ENCODE measurements around the gene ACER2.

The ACER2 gene

DNA sequence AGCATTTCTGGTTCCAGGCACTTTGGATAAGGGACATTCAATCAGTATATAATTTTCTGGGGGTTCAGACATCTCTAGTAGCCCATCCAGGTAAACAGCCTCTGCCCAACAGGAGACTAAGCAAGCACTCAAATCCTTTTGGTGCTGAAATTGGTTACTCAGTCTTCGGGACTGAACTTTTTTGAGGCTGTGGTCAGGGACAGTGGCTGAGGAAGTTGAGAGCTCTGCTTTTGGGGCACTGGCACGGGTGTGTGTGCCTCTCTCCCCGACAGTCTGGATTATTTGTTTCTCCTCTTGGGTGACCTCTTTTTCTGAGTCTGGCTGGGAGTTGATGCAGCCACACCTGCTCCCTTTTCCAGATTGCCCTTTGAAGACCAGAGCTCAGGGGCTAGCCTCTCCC lies 47.6 kb downstream of the ACER2 start:
- DNase-seq (ENCODE audit: low spot score) = no peak

DNA sequence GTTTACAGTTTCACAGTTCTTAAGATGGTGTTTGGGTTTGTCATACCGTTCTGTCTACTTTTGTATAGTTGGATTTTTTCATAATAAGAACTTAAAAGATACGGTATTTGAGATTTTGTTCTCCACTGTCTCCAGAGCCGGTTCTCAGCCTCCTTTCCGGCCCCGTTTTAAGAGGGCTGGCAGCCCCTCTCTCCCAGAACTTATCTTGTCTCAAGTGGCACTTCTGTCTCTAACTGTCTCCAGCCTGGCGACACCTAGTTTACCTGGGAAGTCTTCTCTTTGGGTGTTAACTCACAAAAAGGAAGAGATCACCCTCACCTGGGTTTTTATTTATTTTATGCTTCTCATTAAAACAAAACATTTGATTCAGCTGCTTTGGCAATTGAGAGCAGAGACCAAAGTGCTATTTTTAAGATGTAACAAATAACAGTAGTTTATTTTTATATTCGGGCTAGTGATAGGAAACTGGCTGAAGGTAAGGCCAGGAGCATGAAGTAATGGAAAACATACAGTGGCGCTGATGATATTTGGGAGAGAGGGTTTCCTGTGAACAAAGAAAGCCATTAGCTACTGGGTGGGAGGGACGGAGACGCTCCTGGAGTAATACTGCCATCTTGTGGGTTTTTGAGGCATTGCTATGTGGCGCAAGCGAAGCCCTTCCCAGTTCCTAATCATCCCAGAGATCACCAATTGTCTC lies 48.3 kb downstream of the ACER2 start:
- peak; percentile 70 for DNase-seq (ENCODE audit: low spot score)

DNA sequence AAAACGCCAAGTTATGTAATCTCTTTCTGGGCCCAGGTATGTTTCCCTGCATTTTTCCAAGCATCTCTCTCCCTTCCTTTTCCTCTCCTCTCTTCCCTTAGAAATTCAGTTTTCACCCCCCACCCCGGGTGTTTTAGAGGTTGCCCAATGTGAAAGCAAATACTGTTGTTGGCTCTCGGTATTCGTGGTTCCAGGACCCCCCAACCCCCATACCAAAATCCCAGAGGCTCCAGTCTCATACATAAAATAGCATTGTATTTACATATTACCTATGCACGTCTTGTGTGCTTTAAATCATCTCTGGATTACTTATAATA lies 48.8 kb downstream of the ACER2 start:
- no peak for DNase-seq (ENCODE audit: low spot score)

DNA sequence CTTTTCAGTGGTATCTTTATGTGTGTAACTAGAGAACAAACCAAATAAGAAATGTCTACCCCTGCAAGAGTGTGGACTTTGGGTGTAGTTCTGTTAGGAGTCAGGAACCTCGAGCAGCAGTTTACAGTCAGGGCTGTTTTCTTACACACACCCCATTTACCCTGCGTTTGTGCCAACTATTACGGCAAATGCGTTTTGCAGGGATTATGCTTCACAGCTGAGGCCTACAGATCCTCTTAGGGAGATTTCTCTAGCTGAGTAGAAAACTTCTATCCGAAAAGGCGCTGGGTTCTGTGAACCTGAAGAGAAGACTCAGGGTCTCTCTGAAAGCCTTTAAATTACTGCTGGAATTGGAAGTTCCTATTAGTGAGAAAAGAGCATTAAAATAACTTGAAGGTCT lies 51.4 kb downstream of the ACER2 start:
- no peak for DNase-seq (ENCODE audit: low spot score)

DNA sequence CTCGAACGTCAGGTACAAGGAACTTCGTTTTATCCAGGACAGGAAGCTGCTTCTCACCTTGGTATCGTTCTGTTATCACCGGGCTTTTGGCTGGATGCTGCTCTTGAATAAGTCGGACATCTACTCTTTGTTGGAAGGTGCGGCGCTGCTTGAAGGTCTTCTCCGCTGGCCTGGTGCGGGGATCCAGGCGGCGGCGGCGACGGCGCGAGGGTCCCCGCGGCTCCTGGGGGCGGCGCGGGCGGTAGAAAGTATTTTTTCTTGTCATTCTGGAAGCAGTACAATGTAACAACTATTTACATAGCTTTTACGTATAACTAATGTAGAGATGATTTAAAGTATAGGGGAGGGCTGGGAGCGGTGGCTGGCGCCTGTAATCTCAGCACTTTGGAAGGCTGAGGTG lies 52.3 kb downstream of the ACER2 start:
- no peak for DNase-seq (ENCODE audit: low spot score)

DNA sequence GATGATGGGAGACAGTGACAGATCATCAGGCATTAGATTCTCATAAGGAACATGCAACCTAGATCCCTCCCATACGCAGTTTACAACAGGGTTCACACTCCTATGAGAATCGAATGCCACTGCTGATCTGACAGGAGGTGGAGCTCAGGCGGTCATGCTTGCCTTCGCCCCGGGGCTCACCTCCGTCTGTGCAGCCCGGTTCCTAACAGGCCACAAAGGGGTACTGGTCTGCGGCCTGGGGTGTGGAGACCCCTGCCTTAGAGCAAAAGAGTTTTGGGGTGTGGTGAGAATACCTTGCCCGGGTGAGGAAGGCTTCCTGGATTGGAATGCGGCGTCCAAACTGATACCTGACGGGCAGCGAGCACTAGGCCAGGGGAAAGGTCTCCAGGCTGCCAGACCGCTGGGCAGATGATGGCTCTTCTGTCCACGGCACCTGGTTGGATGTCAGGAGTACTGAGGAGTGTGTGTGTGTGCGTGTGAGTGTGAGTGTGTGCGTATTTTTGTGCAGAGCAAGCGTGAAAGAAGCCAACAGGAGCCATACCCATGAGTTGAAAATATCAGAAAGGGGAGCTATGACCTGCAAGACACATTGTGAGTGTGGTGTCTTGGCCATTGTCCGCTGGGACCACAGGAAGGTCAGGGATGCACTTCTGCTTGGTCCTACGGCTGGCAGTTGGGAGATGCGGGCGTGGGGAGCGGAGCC lies 55.4 kb downstream of the ACER2 start:
- DNase-seq (ENCODE audit: low spot score) = no peak

DNA sequence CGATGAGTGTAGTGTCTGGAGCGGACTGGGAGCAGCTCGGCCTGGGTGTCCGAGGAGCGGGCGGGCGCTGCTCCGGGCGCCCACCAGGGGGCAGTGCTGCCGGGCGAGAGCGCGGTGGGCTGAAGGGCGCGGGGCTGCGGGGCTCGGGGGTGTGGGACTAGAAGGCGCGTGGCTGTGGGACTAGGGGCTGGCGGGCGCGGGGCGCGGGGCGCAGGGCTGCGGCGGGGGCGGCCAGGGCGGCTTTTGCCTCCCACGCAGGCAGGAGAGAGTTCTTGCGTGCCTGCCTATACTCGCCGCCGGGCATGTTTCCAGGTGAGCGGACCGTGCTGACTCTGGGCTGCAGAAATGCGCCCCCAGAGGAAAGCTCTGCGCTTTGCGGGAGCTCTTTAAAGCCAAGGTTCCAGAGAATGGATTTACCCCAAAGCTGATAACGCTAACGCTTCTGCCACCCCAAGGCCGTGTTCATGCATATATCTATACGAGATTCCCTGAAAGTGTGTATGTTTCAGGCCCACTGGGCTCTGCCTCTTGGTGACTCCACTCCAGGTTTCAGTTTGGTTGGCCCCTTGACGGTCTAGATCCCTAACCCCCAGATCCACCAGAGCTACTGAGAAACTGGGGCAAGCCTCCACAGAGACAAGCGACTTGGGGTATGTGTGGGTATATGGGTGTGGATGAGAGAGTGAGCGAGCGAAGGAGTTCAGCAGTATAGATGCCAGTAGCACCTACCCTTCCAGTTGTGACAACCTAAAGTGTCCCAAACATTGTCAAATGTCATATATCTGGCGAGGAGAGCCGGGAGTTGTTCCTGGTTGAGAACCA lies 56.2 kb downstream of the ACER2 start:
- DNase-seq (ENCODE audit: low spot score) = peak; percentile 49

DNA sequence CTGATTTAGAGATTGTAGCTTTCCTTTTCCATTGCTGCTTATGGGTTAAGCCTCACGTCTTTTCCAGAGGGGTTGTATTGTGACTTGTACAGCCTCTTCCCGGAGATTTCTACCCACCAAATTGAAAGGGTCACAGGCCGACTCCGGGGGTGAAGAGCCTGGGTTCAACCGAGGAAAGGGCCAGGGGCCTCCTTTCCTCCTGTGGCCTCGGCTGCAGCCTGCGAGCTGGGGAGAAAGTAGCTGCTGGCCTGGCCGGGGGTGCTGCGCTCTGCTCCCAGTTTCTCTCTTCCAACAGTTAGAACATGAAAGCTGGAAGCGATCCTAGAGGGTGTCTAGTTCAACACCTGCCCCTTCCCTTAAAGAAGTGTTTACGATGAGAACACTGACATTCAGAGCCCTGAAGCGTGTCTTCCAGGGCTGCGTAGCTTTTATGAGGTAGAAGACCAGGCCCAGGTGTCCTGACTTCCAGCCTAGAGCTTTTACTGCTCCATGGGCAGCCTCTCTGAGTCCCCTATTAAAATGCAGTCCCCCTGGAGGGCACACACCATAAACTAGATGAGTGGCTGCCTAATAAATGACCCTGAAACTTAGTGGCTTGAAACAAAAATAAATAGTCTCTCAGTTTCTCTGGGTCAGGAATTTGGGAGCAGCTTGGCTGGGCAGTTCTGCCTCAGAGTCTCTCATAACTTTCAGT lies 56.9 kb downstream of the ACER2 start:
- DNase-seq (ENCODE audit: low spot score) = no peak

DNA sequence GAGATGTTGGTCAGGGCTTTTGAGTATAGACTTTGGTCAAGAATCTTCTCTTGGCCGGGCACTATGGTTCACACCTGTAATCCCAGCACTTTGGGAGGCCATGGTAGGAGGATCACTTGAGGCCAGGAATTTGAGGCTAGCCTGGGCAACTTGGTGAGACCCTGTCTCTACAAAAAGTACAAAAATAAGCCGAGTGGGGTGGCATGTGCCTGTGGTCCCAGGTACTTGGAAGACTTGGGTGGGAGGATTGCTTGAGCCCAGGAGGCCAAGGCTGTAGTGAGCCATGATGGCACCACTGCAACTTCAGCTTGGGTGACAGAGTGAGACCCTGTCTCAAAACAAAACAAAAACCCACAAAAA lies 57.5 kb downstream of the ACER2 start:
- DNase-seq (ENCODE audit: low spot score) = no peak

DNA sequence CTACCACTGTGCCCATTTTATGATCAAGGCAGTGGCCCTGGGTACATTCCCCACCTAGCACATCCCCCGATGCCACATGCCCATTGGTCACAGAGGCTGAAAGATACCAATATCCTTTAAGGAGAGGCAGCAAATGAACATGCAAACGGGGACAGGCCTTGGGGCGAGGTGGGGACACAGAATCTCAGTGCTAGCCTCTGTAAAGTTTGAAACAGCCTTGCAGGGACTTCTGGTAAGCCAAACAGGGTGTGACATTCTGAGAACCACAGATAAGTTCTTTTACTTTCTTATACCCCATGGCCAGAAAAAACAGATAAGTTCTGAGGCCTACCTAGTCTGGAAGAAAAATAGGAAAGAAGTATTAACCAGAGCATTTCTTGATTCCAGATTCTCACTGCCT lies 60.5 kb downstream of the ACER2 start:
- DNase-seq (ENCODE audit: low spot score) = no peak

DNA sequence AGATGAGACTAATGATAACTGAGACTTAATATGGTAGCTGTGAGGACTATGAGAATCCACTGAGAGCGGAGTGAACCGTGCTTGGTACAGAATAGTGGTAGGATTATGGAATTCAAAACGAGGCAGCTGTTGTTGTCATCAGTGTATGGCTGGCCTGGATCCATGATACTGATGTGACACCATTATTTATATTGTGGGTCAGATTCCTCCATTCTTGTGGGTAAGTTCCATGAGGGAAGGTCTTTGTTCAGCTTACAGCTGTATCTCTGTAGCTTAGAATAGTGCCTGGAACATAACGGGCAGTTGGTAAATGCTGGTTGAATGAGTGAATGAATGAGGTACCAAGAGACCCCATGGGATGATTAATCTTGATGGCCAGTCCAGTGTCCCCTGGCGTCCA lies 61.8 kb downstream of the ACER2 start:
- DNase-seq (ENCODE audit: low spot score) = no peak

DNA sequence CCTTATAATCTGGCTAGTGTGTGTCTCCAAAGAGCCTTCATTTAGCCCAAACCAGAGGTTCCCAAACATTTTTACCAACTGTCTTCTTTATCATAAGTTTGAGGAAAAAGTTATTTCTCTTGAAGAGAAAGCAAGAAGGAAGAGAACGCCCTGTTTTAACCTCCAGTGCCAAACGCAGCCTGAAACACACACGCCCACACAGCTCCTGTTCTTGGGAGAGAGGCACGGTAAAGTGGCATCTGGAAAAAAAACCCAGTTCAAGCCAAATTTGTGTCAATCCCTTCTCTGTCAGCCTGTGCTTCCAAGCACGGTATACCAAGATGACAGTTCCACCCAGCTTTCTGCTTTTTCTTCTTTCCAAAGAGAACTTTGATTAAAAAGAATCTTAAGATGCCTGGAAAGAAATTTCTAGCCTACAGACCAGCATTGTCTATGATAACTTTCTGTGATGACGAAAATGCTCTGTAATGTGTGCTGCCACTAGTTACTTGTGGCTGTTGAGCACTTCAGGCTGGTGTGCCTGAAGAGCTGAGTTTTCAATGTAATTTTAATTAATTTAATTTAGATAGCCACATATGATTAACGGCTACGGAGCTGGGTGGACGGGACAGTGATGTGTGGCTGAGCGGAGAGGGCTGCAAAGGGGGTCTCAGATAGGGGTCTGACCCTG lies 62.3 kb downstream of the ACER2 start:
- DNase-seq (ENCODE audit: low spot score) = no peak

DNA sequence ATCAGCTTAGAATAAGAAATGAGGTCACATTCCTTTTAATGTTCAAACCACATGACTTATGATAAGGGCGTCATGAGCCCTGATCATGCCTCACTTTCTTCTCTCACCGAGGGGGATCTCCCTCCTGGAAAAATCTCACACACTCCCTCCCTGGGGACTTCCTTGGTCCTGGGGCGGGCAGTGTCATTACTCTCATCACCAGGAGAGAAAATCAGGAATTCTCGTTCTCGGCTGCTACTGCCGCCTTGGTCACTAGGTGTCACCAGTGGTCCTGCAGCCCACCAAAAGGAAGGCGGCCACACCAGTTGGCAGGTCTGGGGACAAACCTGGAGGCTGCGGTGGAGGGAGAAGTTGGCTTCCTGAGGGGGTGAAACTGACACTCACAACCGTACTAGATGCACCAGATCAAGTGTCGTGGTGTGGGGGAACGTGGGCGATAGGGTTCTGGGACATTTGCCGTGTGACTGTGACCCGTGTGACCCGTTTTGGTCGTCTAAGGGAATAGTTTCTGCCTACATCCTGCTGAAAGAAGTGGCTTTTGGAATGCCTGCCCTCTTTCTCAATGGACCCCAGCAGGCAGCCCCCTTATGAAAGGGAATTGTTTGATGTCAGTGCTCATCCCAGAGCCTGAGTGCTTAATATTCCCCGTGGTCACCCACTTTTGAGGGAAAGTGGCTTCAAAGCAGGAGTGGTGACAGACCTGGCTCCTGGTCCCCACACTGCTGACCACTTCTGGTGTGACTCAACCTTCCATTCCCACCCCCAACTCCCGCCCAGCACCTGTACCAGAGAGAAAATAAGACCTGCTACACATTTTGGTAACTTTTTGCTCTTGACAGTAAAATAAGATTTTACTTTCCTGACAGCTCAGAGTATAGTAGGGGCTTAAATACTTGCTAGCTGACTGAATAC lies 63.2 kb downstream of the ACER2 start:
- DNase-seq (ENCODE audit: low spot score) = peak; percentile 64

DNA sequence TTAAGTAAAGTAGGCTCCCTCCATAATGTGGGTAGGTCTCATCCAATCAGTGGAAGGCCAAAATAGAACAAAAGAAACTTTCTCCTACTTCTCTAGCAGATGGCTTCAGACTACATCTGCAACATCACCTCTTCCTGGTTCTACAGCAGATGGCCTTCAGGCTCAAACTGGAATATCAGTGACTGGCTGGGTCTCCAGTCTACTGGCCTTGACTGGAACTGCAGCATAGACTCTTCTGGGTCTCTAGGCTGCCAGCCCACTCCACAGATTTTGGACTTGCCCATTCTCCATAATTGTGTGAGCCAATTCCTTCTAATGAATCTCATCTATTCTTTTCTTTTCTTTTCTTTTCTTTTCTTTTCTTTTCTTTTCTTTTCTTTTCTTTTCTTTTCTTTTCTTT lies 64.8 kb downstream of the ACER2 start:
- no peak for DNase-seq (ENCODE audit: low spot score)

DNA sequence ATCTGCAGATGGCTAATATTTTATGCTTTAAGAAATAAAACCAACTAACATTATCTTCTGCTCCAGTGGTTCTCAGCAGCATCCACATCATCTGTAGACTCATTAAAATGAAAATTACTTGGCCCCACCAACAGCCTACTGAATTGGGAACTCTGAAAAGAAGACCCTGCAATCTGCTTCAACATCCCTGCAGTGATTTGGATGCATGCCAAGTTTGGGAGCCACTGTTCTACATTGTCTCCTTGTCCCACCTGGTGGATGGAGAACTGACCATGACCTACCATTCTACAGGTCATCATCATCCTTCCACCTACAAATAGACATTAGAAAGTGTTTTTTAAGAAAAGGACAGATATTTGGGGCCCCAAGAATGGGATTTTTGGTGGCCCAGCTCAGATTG lies 71.1 kb downstream of the ACER2 start:
- DNase-seq (ENCODE audit: low spot score) = no peak

DNA sequence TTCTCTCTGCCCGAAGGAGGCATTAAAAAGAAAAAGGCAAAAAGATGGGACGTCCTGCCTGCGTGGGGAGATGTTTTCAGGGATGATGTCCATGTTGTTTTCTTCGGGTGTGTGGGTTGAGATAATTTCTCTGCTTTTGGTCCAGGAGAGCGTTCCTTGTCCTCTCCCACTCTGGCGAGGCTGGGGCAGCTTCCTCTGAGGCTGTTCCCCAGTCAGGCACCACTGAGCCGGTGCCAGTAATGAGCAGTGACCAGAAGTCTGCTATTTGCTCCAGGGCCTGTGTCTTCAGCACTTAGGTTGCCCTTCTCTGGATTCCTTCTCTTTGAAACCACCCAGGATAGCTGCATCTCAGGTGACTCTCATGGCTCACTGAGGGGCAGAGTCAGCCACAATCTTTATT lies 71.5 kb downstream of the ACER2 start:
- no peak for DNase-seq (ENCODE audit: low spot score)

DNA sequence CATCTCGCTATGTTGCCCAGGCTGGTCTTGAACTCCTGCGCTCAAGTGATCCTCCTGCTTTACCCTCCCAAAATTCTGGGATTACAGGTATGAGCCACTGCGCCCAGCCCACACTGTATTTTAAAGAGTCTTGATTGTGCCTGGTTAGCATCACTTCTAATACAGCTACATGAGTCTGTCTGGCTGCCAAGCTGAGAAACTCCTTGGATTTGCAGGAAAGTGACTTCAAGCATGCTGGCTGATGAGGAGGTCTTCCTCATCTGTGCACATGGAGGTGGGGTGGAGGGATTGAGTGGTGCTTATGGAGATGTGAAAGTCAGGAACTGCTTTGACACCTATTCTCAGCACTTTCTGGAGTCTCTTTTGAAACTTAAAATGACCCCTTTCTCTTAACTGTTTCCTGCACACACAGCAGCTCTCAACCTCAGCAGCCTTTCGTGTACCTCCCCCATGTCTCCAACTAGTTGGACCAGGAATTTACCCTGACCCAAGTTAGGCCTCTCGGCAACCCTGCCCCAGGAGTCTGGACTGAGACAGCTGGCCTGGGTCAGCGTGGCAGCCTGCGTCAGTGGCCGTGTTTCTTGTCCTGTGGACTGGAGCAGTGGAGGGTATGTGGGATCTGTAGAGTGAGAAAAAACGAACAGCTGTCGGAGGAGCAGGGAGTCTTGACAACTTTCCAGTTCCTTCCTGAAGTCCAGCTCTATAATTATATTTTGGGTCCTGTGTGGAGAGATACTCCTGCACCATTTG lies 72.5 kb downstream of the ACER2 start:
- DNase-seq (ENCODE audit: low spot score) = no peak

DNA sequence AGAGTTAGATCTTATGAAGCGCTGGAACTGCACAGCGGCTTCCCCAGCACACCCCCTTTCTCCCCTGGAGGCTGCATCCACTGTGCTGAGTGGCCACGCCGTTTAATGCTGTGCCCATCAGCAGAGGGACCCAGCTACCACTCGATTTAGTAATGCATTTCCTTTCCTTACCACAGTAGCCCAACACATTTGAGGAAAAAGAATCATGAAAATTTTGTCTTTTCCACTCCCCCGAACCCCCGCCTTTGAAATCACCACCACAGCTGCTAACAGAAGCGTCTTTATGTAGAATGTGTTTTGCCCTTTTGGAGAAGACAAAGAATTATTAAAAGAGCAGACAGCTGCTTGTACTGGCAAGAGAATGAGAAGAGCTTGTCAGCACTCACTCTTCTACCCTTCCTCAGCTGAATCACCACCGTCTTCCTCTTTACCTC lies 73.2 kb downstream of the ACER2 start:
- no peak for DNase-seq (ENCODE audit: low spot score)

DNA sequence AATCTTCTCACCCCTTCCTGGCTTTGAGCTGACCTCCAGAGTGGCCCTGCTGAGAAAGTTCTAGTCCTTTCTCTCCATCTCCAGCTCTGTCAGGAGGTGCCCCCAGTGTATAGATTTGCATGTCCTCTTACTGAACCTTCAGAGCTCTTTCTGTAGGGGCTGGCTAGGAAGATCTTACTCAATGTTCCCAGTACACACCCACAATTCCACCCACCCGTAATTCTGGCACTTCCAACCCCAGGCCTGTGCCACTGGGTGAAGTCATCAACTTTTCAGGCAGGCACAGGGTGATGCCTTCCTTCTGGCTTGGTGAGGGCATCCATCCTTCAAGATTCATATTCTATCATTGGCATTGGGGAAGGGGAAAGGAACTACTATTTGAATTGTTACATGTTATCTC lies 75.9 kb downstream of the ACER2 start:
- DNase-seq (ENCODE audit: low spot score) = no peak

DNA sequence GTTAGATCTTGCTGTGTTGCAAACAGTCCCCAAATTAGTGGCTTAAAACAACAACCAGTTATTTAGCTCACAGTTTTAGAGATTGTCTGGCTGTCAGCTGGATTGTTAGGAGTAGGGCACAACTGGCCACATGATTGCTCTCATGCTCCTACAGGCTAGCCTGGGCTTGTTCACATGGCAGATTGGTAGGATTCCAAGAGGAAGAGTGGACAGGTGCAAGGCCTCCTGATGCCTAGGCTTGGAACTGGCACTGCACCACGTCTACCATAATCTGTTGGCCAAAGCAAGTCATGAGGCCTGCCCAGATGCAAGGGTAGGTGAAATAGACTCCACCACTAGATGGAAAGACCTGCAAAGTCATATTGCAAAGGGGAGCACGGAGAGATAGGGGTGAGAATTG lies 76.4 kb downstream of the ACER2 start:
- DNase-seq (ENCODE audit: low spot score) = no peak
